Measurements from ENCODE around the gene SMG6.

Gene SMG6

GRCh38 chr17:2174468-2175293 is 128.9 kb downstream of the SMG6 start:
- no peaks in the 10 kb centered on the region for H3K9me3 ChIP-seq
- no peak overlapping the region for H3K27ac ChIP-seq
- TF ChIP-seq CTCF (IDR thresholded peaks at IDR 0.05), result no peak
- no peak overlapping the region for H3K4me3 ChIP-seq (ENCODE audit: low read depth in 1 of 2, low read length in 1 of 2)
- H3K4me1 ChIP-seq (ENCODE audit: control insufficient read depth in 1 of 2, insufficient read depth in 1 of 2, low read depth in 1 of 2, low read length in 1 of 2), result peaks cover 7 to 8% of the 10 kb centered on the region in 2 experiments
- H3K36me3 ChIP-seq, result peaks cover 74% of the 10 kb centered on the region
- no peaks in the 10 kb centered on the region for H3K27me3 ChIP-seq

- Histone ChIP-seq H3K9me3 (no peaks in the 10 kb centered on the region), H3K4me3 (ENCODE audit: low read depth in 1 of 2, low read length in 1 of 2) (no peak overlapping the region), H3K27ac (no peak overlapping the region), H3K4me1 (ENCODE audit: control insufficient read depth in 1 of 2, insufficient read depth in 1 of 2, low read depth in 1 of 2, low read length in 1 of 2) (peaks cover 3 to 7% of the 10 kb centered on the region in 2 experiments), H3K36me3 (peaks cover 79% of the 10 kb centered on the region), H3K27me3 (no peaks in the 10 kb centered on the region)
- TF ChIP-seq CTCF (IDR thresholded peaks at IDR 0.05), result no peak
These were observed 129.6 kb downstream of the SMG6 start for GRCh38 chr17:2174014-2174413.

GRCh38 chr17:2172999-2173398 is 130.6 kb downstream of the SMG6 start:
- no peak for TF ChIP-seq CTCF (IDR thresholded peaks at IDR 0.05)

GRCh38 chr17:2172077-2172851 is 131.3 kb downstream of the SMG6 start:
- Histone ChIP-seq H3K36me3 (peaks cover 72% of the 10 kb centered on the region), H3K27ac (no peak overlapping the region), H3K4me1 (ENCODE audit: control insufficient read depth in 1 of 2, insufficient read depth in 1 of 2, low read depth in 1 of 2, low read length in 1 of 2) (peaks cover 0 to 7% of the 10 kb centered on the region in 2 experiments), H3K4me3 (ENCODE audit: low read depth in 1 of 2, low read length in 1 of 2) (no peak overlapping the region), H3K27me3 (no peaks in the 10 kb centered on the region), H3K9me3 (no peaks in the 10 kb centered on the region)
- no peak for TF ChIP-seq CTCF (IDR thresholded peaks at IDR 0.05)

More at GRCh38 chr17:2172999-2173398, 130.6 kb downstream of the SMG6 start:
- Histone ChIP-seq H3K9me3 (no peaks in the 10 kb centered on the region), H3K27me3 (no peaks in the 10 kb centered on the region), H3K4me3 (ENCODE audit: low read depth in 1 of 2, low read length in 1 of 2) (no peak overlapping the region), H3K27ac (no peak overlapping the region), H3K36me3 (peaks cover 78% of the 10 kb centered on the region), H3K4me1 (ENCODE audit: control insufficient read depth in 1 of 2, insufficient read depth in 1 of 2, low read depth in 1 of 2, low read length in 1 of 2) (peaks cover 0 to 7% of the 10 kb centered on the region in 2 experiments)

GRCh38 chr17:2171702-2172076 is 131.9 kb downstream of the SMG6 start:
- no peak overlapping the region for H3K4me3 ChIP-seq (ENCODE audit: low read depth in 1 of 2, low read length in 1 of 2)
- peaks cover 0 to 7% of the 10 kb centered on the region in 2 experiments for H3K4me1 ChIP-seq (ENCODE audit: control insufficient read depth in 1 of 2, insufficient read depth in 1 of 2, low read depth in 1 of 2, low read length in 1 of 2)
- TF ChIP-seq CTCF (IDR thresholded peaks at IDR 0.05), result no peak
- H3K27ac ChIP-seq, result no peak overlapping the region
- H3K27me3 ChIP-seq, result no peaks in the 10 kb centered on the region
- peaks cover 69% of the 10 kb centered on the region for H3K36me3 ChIP-seq
- no peaks in the 10 kb centered on the region for H3K9me3 ChIP-seq

Data from neutrophil (primary cell).